H1 (cell line): ENCODE results near the gene YIPF3. TPM values are rescaled to one million over a fixed set of nuclear protein-coding genes. Genes with fewer than 3 reads are reported as not detected.

ENCODE experiments used
- CTCF ChIA-PET: fragments of 300-600 bp; sonication (Branson Sonifier 250); formaldehyde crosslinking; loops from one replicate; lab custom pipeline; 2021; ENCODE audit not compliant: partially characterized antibody; lab: Charles Lee
- POLR2A ChIA-PET: fragments of 300-600 bp; sonication (Branson Sonifier 250); formaldehyde crosslinking; loops from one replicate; lab custom pipeline; 2021; ENCODE audit warnings: inconsistent platforms; ENCODE audit not compliant: partially characterized antibody; lab: Charles Lee
- DNase-seq, 2 experiments: peaks; one replicate each; pipeline versions ENCODE4 v3.0.0 to v3.0.0-alpha.2; 2010 to 2022; ENCODE audit warnings: low spot score in 2 of 2, low read depth in 1 of 2, mixed read lengths in 1 of 2
- FAIRE-seq: peaks from 2 replicates; lab custom pipeline; 2011; peaks lifted over from hg19 to GRCh38; lab: Jason Lieb, UNC
- H2AFZ ChIP-seq: 2 replicates; pipeline ENCODE4 v1.8.1; 2012; ENCODE audit warnings: low read length, inconsistent platforms
- H2AK5ac ChIP-seq: 2 replicates; pipeline ENCODE4 v1.6.1; 2013; ENCODE audit warnings: low read depth, low read length
- H2BK120ac ChIP-seq: replicated peaks from 2 replicates; pipeline ENCODE3; 2013; ENCODE audit warnings: low read depth, low read length, inconsistent platforms
- H2BK12ac ChIP-seq: 2 replicates; pipeline ENCODE4 v1.6.1; 2013; ENCODE audit warnings: low read depth, low read length
- H2BK15ac ChIP-seq: 2 replicates; pipeline ENCODE4 v1.6.1; 2013; ENCODE audit warnings: low read length
- H2BK20ac ChIP-seq: 2 replicates; pipeline ENCODE4 v1.6.1; 2013; ENCODE audit warnings: low read length
- H2BK5ac ChIP-seq: 2 replicates; pipeline ENCODE4 v1.6.1; 2013; ENCODE audit warnings: low read depth, low read length
- H3K14ac ChIP-seq: 2 replicates; pipeline ENCODE4 v1.6.1; 2013; ENCODE audit warnings: inconsistent platforms; ENCODE audit not compliant: insufficient read length
- H3K18ac ChIP-seq: 2 replicates; pipeline ENCODE4 v1.6.1; 2013; ENCODE audit warnings: low read length; ENCODE audit errors: extremely low read depth
- H3K23ac ChIP-seq: 2 replicates; pipeline ENCODE4 v1.6.1; 2013; ENCODE audit warnings: inconsistent platforms; ENCODE audit not compliant: insufficient read length
- H3K23me2 ChIP-seq: 2 replicates; pipeline ENCODE4 v1.6.1; 2013; ENCODE audit warnings: low read depth, low read length
- H3K27ac ChIP-seq: 2 replicates; pipeline ENCODE4 v1.6.1; 2011; ENCODE audit warnings: low read depth, low read length, inconsistent platforms
- H3K27me3 ChIP-seq, 4 experiments: replicated peaks in 1 of 4; 1 replicate in 1 of 4; 2 replicates in 3 of 4; pipeline versions ENCODE4 v1.6.1 to v1.8.1; 2011 to 2013; ENCODE audit warnings: low read length in 3 of 4, mild to moderate bottlenecking in 3 of 4, inconsistent platforms in 2 of 4, mixed read lengths in 2 of 4, moderate library complexity in 1 of 4; ENCODE audit not compliant: control insufficient read depth in 3 of 4, insufficient read depth in 3 of 4; ENCODE audit errors: extremely low read depth in 1 of 4
- H3K36me3 ChIP-seq, 4 experiments: 2 replicates each; pipeline versions ENCODE4 v1.6.1 to v1.8.1; 2011 to 2013; ENCODE audit warnings: mild to moderate bottlenecking in 4 of 4, low read length in 3 of 4, moderate library complexity in 2 of 4, control low read depth in 1 of 4, inconsistent platforms in 1 of 4; ENCODE audit not compliant: insufficient read depth in 4 of 4, control insufficient read depth in 2 of 4
- H3K4ac ChIP-seq: replicated peaks from 2 replicates; pipeline ENCODE3; 2013; ENCODE audit warnings: low read length, low read depth, mixed read lengths, inconsistent platforms; ENCODE audit not compliant: insufficient read length
- H3K4me1 ChIP-seq, 4 experiments: replicated peaks in 1 of 4; 1 replicate in 1 of 4; 2 replicates in 3 of 4; pipeline versions ENCODE4 v1.6.1 to v1.8.1; 2011 to 2013; ENCODE audit warnings: low read length in 3 of 4, inconsistent platforms in 2 of 4, mixed read lengths in 1 of 4; ENCODE audit not compliant: insufficient read depth in 4 of 4, control insufficient read depth in 3 of 4
- H3K4me2 ChIP-seq, 2 experiments: 2 replicates each; pipeline versions ENCODE4 v1.6.1 to v1.8.1; 2011 to 2013; ENCODE audit warnings: low read depth in 2 of 2, low read length in 2 of 2, control low read depth in 1 of 2, inconsistent platforms in 1 of 2, mild to moderate bottlenecking in 1 of 2; ENCODE audit not compliant: insufficient read depth in 1 of 2
- H3K4me3 ChIP-seq, 4 experiments: fragments of 200-600, 300-600 bp in 1 of 4; sonication (generic), shearing (Covaris generic), sonication (Bioruptor Twin) in 1 of 4; 2 replicates each; pipeline versions ENCODE4 v1.5.1 to v1.8.1; 2011 to 2016; ENCODE audit warnings: low read length in 4 of 4, low read depth in 3 of 4, control low read depth in 2 of 4, inconsistent platforms in 2 of 4, mild to moderate bottlenecking in 2 of 4, mixed read lengths in 1 of 4, moderate library complexity in 1 of 4; ENCODE audit not compliant: insufficient read depth in 2 of 4; ENCODE audit errors: extremely low read depth in 1 of 4
- H3K56ac ChIP-seq: replicated peaks from 2 replicates; pipeline ENCODE3; 2013; ENCODE audit warnings: low read depth, mild to moderate bottlenecking, mixed read lengths, low read length, inconsistent platforms; ENCODE audit not compliant: insufficient read length
- H3K79me1 ChIP-seq: 2 replicates; pipeline ENCODE4 v1.6.1; 2013; ENCODE audit warnings: low read depth, low read length, control low read depth
- H3K79me2 ChIP-seq, 2 experiments: 2 replicates each; pipeline versions ENCODE4 v1.6.1 to v1.8.1; 2012 to 2013; ENCODE audit warnings: low read length in 2 of 2, mild to moderate bottlenecking in 2 of 2, inconsistent platforms in 1 of 2; ENCODE audit not compliant: insufficient read depth in 2 of 2, control insufficient read depth in 1 of 2
- H3K9ac ChIP-seq, 4 experiments: replicated peaks in 1 of 4; 1 replicate in 1 of 4; 2 replicates in 3 of 4; pipeline versions ENCODE4 v1.6.1 to v1.8.1; 2011 to 2013; ENCODE audit warnings: low read depth in 3 of 4, low read length in 3 of 4, control low read depth in 2 of 4, mild to moderate bottlenecking in 2 of 4, moderate library complexity in 2 of 4, inconsistent platforms in 1 of 4; ENCODE audit errors: extremely low read depth in 1 of 4
- H3K9me3 ChIP-seq, 2 experiments: 2 replicates each; pipeline versions ENCODE4 v1.6.1 to v1.8.1; 2012 to 2013; ENCODE audit warnings: mild to moderate bottlenecking in 2 of 2, moderate library complexity in 2 of 2, control low read depth in 1 of 2, inconsistent platforms in 1 of 2, low read depth in 1 of 2, low read length in 1 of 2, mixed read lengths in 1 of 2; ENCODE audit not compliant: insufficient read depth in 2 of 2
- H4K20me1 ChIP-seq, 2 experiments: replicated peaks in 1 of 2; 2 replicates each; pipeline versions ENCODE3 to v1.8.1; 2011 to 2013; ENCODE audit warnings: inconsistent platforms in 2 of 2, low read length in 2 of 2, mild to moderate bottlenecking in 1 of 2; ENCODE audit not compliant: insufficient read depth in 2 of 2, control insufficient read depth in 1 of 2
- H4K5ac ChIP-seq: 2 replicates; pipeline ENCODE4 v1.6.1; 2013; ENCODE audit warnings: low read length, low read depth, mixed read lengths, inconsistent platforms; ENCODE audit not compliant: insufficient read length
- H4K8ac ChIP-seq: 2 replicates; pipeline ENCODE4 v1.8.0; 2013; ENCODE audit warnings: mild to moderate bottlenecking, moderate library complexity, low read length, inconsistent platforms; ENCODE audit not compliant: insufficient read depth; ENCODE audit errors: extremely low read depth
- H4K91ac ChIP-seq: replicated peaks from 2 replicates; pipeline ENCODE3; 2013; ENCODE audit warnings: low read length, mixed read lengths, inconsistent platforms; ENCODE audit not compliant: insufficient read length
- KDM4A ChIP-seq: IDR thresholded peaks from one replicate; pipeline ENCODE4 v1.7.1; 2012; ENCODE audit warnings: low read depth, mild to moderate bottlenecking, moderate library complexity, low read length, inconsistent platforms; ENCODE audit not compliant: severe bottlenecking
- WGBS, 2 experiments: shearing (Covaris generic) in 1 of 2; methylation state at CpG; one replicate each; pipeline versions ENCODE4 v1.1.6 to v1.1.7; 2013 to 2015; ENCODE audit warnings: low lambda C conversion rate in 2 of 2, mixed read lengths in 2 of 2, inconsistent platforms in 1 of 2, low coverage in 1 of 2, missing lambda C conversion rate in 1 of 2; ENCODE audit not compliant: insufficient replicate concordance in 2 of 2, insufficient coverage in 1 of 2, insufficient read length in 1 of 2; ENCODE audit errors: extremely low coverage in 1 of 2, missing lambda C conversion rate in 1 of 2; 5-methylcytosine and 5-hydroxymethylcytosine counted together
- polyA plus RNA-seq, 7 experiments: library from polyadenylated mRNA; depleted of rRNA in 3 of 7; stranded (reverse) in 5 of 7; unstranded in 2 of 7; fragments of >200 nt in 5 of 7; fragments of 200-250 nt in 2 of 7; gene quantifications; 1 replicate in 5 of 7; 2 replicates in 1 of 7; 4 replicates in 1 of 7; pipeline versions ENCODE4 v1.2.1 to v1.2.3, GENCODE V29; 2011 to 2013; ENCODE audit warnings: missing spikeins in 2 of 7, mixed read lengths in 2 of 7
- total RNA-seq: library from RNA; stranded (reverse); fragmentation: NEBNext Ultra II Directional; extraction: Animal tissue kit (Norgen Biotek cat#: 25700); gene quantifications from 2 replicates; pipeline ENCODE4 v1.2.1, GENCODE V29; 2021

YIPF3 gene
- total and polyA plus RNA-seq, 2 of the 8 experiments (the other 6 are each of a cell fraction or from before 2014, with no cell fraction given), result 77.2 to 225 TPM

DNA sequence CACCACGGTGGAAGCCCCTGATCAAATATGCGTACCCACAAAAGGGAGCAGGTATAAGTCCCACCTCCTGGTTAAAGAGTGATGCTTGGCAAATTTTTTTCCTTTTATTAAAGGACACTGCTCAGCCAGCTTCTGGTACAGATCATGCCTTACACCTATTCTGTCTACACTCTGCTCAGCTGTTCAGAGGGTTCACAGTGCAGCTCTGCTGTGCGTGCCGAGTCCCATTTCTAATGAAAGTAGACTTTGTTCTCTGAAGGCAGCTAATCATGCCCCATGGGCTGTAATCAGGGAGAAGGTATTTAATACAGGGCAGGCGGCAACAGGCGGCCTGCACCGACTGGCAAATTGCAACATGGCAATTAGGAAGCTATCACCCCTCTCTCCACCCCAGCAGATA lies 22.9 kb downstream of the YIPF3 start:
- peaks cover 3 to 8% (median 4%) of the 10 kb centered on the region in 4 experiments; a peak in 6 of 8 replicates for H3K36me3 ChIP-seq
- no peak overlapping the region for H2BK12ac ChIP-seq
- peaks cover 17 to 39% of the 10 kb centered on the region in 2 experiments for H4K20me1 ChIP-seq
- H4K91ac ChIP-seq, result no peak overlapping the region
- no peak overlapping the region for H3K4me2 ChIP-seq
- POLR2A ChIA-PET, result interaction anchor here (1.3 to 5.6 kb wide), 4 partner anchors 8 to 24 kb away, joined by 3 to 27 read pairs (median 8); partner anchors contain the start of genes POLR1C, TJAP1 and YIPF3
- no peak overlapping the region for H2AFZ ChIP-seq
- H2AK5ac ChIP-seq, result no peak overlapping the region
- CTCF ChIA-PET, result interaction anchor here (1.0 to 32.9 kb wide), 7 partner anchors 7 to 115 kb away, joined by 3 to 536 read pairs (median 4); partner anchors contain the start of genes DLK2, LRRC73 and TJAP1
- H3K23me2 ChIP-seq, result no peaks in the 10 kb centered on the region
- no peak overlapping the region for H3K27ac ChIP-seq
- no peak overlapping the region for H2BK5ac ChIP-seq
- 89% methylated on average over 7 of the region's 7 CpGs; no CpG with 5 or more reads in 1 of the 2 experiments for WGBS, 2 experiments
- H3K79me2 ChIP-seq, result peaks cover 4 to 45% of the 10 kb centered on the region in 2 experiments; a peak in 3 of 4 replicates
- H3K4me3 ChIP-seq, result no peak overlapping the region
- H3K4ac ChIP-seq, result no peak overlapping the region
- no peak for FAIRE-seq
- peaks cover 31% of the 10 kb centered on the region for H3K79me1 ChIP-seq
- H2BK15ac ChIP-seq, result no peak overlapping the region
- no peak for DNase-seq
- no peak overlapping the region for H2BK120ac ChIP-seq
- no peak overlapping the region for H3K18ac ChIP-seq
- no peaks in the 10 kb centered on the region for H3K9me3 ChIP-seq
- no peak overlapping the region for H4K8ac ChIP-seq
- H3K27me3 ChIP-seq, result no peaks in the 10 kb centered on the region
- H4K5ac ChIP-seq, result no peak overlapping the region
- H3K9ac ChIP-seq, result no peak overlapping the region
- H3K4me1 ChIP-seq, result peaks cover 7 to 19% (median 15%) of the 10 kb centered on the region in 4 experiments
- no peak overlapping the region for H3K23ac ChIP-seq
- H3K14ac ChIP-seq, result no peak overlapping the region
- no peak overlapping the region for H2BK20ac ChIP-seq
- H3K56ac ChIP-seq, result no peak overlapping the region
- TF ChIP-seq KDM4A, result no peak
